GM12892 (cell line): ENCODE measurements around the gene CCDC112.
A peak's percentile ranks its signal among the peaks of the same experiment; 100 is the strongest.
"Not testable (repeated sequence)": the region's sequence is repeated elsewhere in the genome, so short reads cannot be mapped to it uniquely, and the experiment has no call there.

Source experiments
- DNase-seq: peaks from one replicate; pipeline ENCODE4 v3.0.0; 2011; ENCODE audit not compliant: insufficient read length
- FAIRE-seq: peaks from 2 replicates; lab custom pipeline; 2011; peaks lifted over from hg19 to GRCh38; lab: Jason Lieb, UNC
- POLR2A ChIP-seq: IDR thresholded peaks from 2 replicates; pipeline ENCODE4 v1.6.1; 2011; ENCODE audit warnings: low read depth, low read length, control low read depth
- POLR2AphosphoS5 ChIP-seq: IDR thresholded peaks from 2 replicates; pipeline ENCODE4 v1.6.1; 2011; ENCODE audit warnings: low read depth, low read length, control low read depth
- TAF1 ChIP-seq: IDR thresholded peaks from 2 replicates; pipeline ENCODE4 v1.6.1; 2011; ENCODE audit warnings: low read depth, mild to moderate bottlenecking, control low read depth, low read length, borderline replicate concordance

The CCDC112 gene

GRCh38 chr5:115274584-115274983, 21.9 kb downstream of the CCDC112 start:
- DNase-seq (no peak), FAIRE-seq (no peak)
- TF ChIP-seq POLR2AphosphoS5 (no peak), TAF1 (no peak), POLR2A (no peak)

DNA sequence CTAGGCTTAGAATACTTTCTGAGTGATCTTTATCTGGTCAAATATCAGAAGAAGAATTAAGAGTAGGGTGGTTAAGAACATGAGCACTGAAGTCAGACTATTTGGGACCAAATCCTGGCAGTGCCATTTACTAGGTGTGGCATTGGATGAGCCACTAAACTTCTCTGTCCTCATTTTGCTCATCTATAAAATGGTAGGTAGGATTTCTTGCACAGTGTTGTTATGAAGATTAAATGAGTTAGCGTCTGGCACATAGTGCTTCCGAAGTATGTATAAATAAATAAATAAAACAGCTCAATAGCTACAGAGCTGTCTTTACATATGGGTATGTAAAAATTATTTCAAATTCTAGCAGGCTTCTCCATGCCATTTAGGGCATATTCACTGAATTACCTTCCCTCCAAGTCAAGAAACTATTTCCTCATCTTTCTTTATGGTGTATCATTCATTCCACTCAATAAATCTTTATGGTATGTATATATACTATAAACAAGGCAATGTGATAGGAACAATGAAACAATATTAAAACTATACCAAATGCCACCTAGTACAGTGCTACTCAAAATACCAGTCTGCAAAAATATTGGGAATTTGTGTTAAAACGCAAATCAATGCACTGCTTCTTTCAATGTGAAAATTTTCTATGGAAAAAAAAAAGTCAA, 24.0 kb downstream of the CCDC112 start:
- TF ChIP-seq TAF1 (no peak), POLR2A (no peak)
- no peak for FAIRE-seq
- DNase-seq = no peak

DNA sequence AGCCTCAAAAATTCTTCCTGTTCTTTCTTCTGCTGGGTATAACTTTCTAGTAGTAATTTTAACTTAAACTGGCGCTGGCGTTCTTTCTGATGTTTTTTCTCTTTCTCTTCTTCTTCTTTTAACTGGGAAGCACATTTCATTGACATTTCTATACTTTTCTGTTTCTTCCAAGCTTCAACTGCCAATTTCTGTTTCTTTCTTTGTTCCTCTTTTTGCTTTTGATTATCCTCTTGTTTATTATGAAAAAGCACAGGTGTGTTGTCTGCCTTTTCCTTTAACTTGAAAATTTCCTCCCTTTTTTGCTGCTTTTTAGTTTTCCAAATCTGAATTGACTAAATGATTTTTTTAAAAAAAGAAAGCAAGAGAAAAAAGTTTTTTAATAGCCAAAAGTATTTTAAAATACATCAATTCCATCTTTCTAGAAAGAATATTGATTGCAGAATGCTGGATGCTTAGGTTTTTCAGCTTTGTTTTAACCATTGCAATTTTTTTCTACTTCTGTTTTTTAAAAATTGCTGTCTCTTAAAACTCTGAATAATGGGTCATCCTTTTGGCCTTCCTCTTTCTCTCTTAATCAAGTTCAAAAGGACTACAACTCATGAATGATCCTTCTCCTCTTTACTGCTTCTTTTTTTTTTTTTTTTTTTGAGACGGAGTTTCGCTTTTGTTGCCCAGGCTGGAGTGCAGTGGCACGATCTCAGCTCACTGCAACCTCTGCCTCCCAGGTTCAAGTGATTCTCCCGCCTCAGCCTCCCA, 25.0 kb downstream of the CCDC112 start:
- peak; percentile 21 for FAIRE-seq
- TF ChIP-seq POLR2AphosphoS5 (no peak), POLR2A (no peak), TAF1 (no peak)
- no peak for DNase-seq

GRCh38 chr5:115267617-115268016, 28.8 kb downstream of the CCDC112 start:
- no peak for FAIRE-seq
- no peak for TF ChIP-seq POLR2A
- no peak for TF ChIP-seq POLR2AphosphoS5
- no peak for TF ChIP-seq TAF1
- no peak for DNase-seq

DNA sequence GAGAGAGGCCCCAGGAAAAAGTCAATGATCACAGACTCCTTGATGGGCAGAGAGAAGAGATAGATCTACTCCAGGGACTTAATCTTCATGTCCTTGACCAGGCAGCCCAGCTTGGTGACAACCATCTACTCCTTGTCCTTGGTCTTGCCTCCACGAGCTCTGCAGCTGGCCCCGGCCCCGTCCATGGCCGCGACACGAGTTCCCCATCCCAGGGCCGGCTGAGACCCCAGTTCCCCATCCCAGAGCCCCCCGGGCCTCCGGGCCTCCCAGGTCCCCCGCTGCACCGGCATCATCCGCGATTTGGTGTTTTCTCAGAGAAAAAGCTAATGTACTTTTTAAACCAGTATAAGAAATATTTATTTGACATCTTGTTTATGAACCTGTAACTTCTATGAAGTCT, 31.2 kb downstream of the CCDC112 start:
- FAIRE-seq (no peak), DNase-seq (no peak)
- TF ChIP-seq POLR2AphosphoS5 (no peak), POLR2A (no peak), TAF1 (no peak)

- TF ChIP-seq POLR2AphosphoS5 (no peak), POLR2A (no peak), TAF1 (no peak)
- DNase-seq (no peak), FAIRE-seq (no peak)
These were observed 31.7 kb downstream of the CCDC112 start for GRCh38 chr5:115264786-115265185.

DNA sequence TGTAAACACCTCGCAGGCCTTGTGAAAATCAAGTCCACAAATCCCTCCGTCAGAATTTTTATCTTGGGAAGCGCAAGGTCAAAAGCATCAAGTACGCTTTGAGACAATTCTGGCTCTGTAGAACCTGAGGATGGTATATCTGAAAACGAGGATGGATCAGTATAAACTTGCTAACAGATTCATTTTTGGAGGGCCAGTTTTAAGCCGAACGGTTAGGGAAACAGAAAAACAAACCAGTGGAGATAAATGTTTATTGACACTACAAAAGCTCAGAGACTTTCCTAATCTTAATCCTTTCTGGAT, 33.4 kb downstream of the CCDC112 start:
- TF ChIP-seq POLR2A (no peak), POLR2AphosphoS5 (no peak), TAF1 (no peak)
- no peak for FAIRE-seq
- no peak for DNase-seq

- peak; percentile 84 for TF ChIP-seq TAF1
- TF ChIP-seq POLR2AphosphoS5 = peak; percentile 82
- TF ChIP-seq POLR2A = peak; percentile 89
- FAIRE-seq (peak; percentile 94), DNase-seq (peak; percentile 48)
These were observed 34.0 kb downstream of the CCDC112 start, which contains the start of gene PGGT1B for GRCh38 chr5:115262321-115263077. Gene PGGT1B (minus strand): TSS chr5:115262877. CDS start chr5:115262851, 26 bp downstream.

GRCh38 chr5:115262011-115262320, 34.5 kb downstream of the CCDC112 start:
- DNase-seq = no peak
- no peak for FAIRE-seq
- TF ChIP-seq POLR2A = no peak
- no peak for TF ChIP-seq POLR2AphosphoS5
- no peak for TF ChIP-seq TAF1

DNA sequence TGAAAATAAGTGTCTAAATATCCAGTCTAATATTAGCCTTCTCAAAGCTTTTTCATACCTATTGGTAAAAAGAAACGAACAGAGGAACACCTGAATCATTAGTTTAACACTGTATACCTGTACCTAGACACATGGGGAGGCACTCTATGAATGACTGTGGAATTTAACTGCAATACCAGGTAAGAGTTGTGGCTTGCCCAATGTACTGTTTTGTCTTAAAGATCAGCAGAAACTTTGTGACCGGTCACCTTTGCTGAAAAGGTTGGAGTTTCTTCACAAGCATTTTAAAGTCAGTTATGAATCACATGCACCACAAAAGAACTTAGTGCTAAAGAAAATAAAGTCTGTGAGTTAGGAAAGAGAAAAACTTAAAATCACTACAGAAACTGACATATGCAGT, 36.2 kb downstream of the CCDC112 start:
- DNase-seq (no peak), FAIRE-seq (no peak)
- TF ChIP-seq POLR2AphosphoS5 (no peak), POLR2A (no peak), TAF1 (no peak)

- DNase-seq = no peak
- peak; percentile 5 for FAIRE-seq
- TF ChIP-seq POLR2A = no peak
- no peak for TF ChIP-seq POLR2AphosphoS5
- TF ChIP-seq TAF1 = no peak
These were observed 38.5 kb downstream of the CCDC112 start for GRCh38 chr5:115257981-115258380.

- FAIRE-seq, DNase-seq: not testable (repeated sequence)
These were observed 47.1 kb downstream of the CCDC112 start for GRCh38 chr5:115249379-115249778.
